Neural cell (in vitro differentiated cells): ENCODE measurements around the gene POU6F2.

Source experiments
- EP300 ChIP-seq: fragments of 450-650 bp; conservative IDR thresholded peaks from 2 replicates; pipeline ENCODE4 v1.6.1; 2014; ENCODE audit warnings: antibody characterized with exemption, mild to moderate bottlenecking, moderate library complexity; ENCODE audit not compliant: poor library complexity, severe bottlenecking
- EZH2 ChIP-seq: fragments of 200-600, 300-800 bp; shearing (Covaris generic), sonication (generic); IDR thresholded peaks from 2 replicates; pipeline ENCODE4 v1.6.1; 2014; ENCODE audit warnings: antibody characterized with exemption, low read length, borderline replicate concordance, mild to moderate bottlenecking; ENCODE audit not compliant: insufficient read depth, poor library complexity, severe bottlenecking
- MXI1 ChIP-seq: fragments of 450-650 bp; conservative IDR thresholded peaks from 2 replicates; pipeline ENCODE4 v1.6.1; 2014; ENCODE audit warnings: antibody characterized with exemption, mild to moderate bottlenecking; ENCODE audit not compliant: poor library complexity, severe bottlenecking
- RAD21 ChIP-seq: fragments of 450-650 bp; conservative IDR thresholded peaks from 2 replicates; pipeline ENCODE4 v1.6.1; 2014; ENCODE audit warnings: antibody characterized with exemption, mild to moderate bottlenecking, moderate library complexity
- SMC3 ChIP-seq: fragments of 450-650 bp; conservative IDR thresholded peaks from 2 replicates; pipeline ENCODE4 v1.6.1; 2014; ENCODE audit warnings: antibody characterized with exemption, mild to moderate bottlenecking, moderate library complexity; ENCODE audit not compliant: poor library complexity
- TAF1 ChIP-seq: IDR thresholded peaks from 2 replicates; pipeline ENCODE4 v1.6.1; 2012; ENCODE audit warnings: low read depth
- TF ChIP-seq, protein P1 (sequence below): fragments of 450-650 bp; IDR thresholded peaks from 2 replicates; pipeline ENCODE4 v1.5.1; 2014; ENCODE audit warnings: antibody characterized with exemption, mild to moderate bottlenecking, moderate library complexity; ENCODE audit not compliant: poor library complexity, severe bottlenecking
- TF ChIP-seq, protein P2 (sequence below): IDR thresholded peaks from 2 replicates; pipeline ENCODE4 v1.6.1; 2012; ENCODE audit warnings: borderline replicate concordance

DNA sequence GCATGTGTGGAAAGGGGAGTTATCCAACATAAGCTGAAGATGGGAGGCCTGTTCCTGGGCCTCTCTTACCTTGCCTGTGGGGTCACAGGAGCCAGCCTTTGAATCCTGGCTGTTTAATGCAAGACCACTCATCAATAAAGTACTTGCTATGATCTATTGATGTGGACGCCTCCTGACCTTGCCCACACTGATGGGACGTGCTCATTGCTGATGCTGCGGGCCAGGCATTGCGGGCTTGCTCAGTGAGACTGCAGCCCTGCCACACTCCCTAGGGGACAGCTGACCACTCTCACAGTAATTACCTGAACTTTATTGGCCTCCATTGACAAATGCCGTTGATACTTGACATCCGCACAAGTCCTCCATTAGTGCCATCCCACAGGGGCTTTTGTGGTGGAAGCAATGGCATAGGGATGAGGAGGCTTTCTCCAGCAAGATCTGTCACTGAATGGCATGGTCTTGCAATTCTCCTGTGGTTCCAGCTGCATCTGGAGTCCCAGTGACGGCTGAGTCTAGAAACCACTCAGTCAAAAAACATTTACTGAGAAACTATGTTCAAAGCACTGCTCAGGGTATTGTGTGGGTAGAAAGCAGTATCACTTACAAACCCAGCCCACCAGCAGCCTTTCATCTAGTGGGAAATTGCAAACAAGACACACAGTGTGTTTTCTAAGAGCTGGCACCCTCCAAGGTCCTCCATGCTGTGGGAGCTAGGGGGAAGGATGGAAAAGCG is 453.4 kb downstream of the POU6F2 start:
- TF ChIP-seq EP300 = no peak
- TF ChIP-seq, protein P1, sequence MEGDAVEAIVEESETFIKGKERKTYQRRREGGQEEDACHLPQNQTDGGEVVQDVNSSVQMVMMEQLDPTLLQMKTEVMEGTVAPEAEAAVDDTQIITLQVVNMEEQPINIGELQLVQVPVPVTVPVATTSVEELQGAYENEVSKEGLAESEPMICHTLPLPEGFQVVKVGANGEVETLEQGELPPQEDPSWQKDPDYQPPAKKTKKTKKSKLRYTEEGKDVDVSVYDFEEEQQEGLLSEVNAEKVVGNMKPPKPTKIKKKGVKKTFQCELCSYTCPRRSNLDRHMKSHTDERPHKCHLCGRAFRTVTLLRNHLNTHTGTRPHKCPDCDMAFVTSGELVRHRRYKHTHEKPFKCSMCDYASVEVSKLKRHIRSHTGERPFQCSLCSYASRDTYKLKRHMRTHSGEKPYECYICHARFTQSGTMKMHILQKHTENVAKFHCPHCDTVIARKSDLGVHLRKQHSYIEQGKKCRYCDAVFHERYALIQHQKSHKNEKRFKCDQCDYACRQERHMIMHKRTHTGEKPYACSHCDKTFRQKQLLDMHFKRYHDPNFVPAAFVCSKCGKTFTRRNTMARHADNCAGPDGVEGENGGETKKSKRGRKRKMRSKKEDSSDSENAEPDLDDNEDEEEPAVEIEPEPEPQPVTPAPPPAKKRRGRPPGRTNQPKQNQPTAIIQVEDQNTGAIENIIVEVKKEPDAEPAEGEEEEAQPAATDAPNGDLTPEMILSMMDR = no peak
- no peak for TF ChIP-seq EZH2
- no peak for TF ChIP-seq TAF1
- TF ChIP-seq, protein P2, sequence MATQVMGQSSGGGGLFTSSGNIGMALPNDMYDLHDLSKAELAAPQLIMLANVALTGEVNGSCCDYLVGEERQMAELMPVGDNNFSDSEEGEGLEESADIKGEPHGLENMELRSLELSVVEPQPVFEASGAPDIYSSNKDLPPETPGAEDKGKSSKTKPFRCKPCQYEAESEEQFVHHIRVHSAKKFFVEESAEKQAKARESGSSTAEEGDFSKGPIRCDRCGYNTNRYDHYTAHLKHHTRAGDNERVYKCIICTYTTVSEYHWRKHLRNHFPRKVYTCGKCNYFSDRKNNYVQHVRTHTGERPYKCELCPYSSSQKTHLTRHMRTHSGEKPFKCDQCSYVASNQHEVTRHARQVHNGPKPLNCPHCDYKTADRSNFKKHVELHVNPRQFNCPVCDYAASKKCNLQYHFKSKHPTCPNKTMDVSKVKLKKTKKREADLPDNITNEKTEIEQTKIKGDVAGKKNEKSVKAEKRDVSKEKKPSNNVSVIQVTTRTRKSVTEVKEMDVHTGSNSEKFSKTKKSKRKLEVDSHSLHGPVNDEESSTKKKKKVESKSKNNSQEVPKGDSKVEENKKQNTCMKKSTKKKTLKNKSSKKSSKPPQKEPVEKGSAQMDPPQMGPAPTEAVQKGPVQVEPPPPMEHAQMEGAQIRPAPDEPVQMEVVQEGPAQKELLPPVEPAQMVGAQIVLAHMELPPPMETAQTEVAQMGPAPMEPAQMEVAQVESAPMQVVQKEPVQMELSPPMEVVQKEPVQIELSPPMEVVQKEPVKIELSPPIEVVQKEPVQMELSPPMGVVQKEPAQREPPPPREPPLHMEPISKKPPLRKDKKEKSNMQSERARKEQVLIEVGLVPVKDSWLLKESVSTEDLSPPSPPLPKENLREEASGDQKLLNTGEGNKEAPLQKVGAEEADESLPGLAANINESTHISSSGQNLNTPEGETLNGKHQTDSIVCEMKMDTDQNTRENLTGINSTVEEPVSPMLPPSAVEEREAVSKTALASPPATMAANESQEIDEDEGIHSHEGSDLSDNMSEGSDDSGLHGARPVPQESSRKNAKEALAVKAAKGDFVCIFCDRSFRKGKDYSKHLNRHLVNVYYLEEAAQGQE = no peak
- no peak for TF ChIP-seq MXI1
- no peak for TF ChIP-seq RAD21
- TF ChIP-seq SMC3 = no peak
